NCI-H1417 (cell line): ENCODE results near the gene IRAK3.
"Not testable (repeated sequence)": the region's sequence is repeated elsewhere in the genome, so short reads cannot be mapped to it uniquely, and the experiment has no call there.

Experiments used
- DNase-seq, 3 experiments: peaks; one replicate each; lab custom pipeline; 2025; lab: John Stamatoyannopoulos, UW

Gene IRAK3

DNA sequence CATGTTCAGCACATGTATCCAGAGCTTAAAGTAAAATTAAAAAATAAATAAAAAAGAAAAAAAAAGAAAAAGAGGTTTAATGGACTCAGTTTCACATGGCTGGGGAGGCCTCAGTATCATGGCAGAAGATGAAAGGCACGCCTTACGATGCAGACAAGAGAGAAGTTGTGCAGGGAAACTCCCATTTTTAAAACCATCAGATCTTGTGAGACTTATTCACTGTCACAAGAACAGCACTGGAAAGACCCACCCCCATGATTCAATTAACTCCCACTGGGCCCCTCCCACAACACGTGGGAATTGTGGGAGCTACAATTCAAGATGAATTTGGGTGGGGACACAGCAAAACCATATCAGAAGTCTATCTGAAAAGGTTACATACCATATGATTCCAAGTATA lies 24.0 kb downstream of the IRAK3 start:
- not testable (repeated sequence) for DNase-seq

- no peak for DNase-seq
Observed at GRCh38 chr12:66217342-66217917, 28.4 kb downstream of the IRAK3 start.

DNA sequence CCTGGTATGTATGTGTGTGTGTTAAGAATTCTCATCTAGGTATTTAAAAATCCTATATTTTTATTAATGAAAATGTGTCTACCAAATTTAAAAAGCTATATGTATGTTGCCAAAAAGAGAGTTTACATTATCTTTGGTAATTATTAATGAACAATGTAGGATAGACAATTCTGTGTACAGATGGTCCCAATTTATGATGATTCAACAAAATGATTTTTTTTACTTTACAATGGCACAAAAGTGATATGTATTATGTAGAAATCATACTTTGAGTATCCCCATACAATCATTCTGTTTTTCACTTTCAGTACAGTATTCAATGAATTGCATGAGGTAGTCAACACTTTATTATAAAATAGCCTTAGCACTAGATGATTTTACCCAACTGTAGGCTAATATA lies 39.4 kb downstream of the IRAK3 start:
- DNase-seq = no peak

DNA sequence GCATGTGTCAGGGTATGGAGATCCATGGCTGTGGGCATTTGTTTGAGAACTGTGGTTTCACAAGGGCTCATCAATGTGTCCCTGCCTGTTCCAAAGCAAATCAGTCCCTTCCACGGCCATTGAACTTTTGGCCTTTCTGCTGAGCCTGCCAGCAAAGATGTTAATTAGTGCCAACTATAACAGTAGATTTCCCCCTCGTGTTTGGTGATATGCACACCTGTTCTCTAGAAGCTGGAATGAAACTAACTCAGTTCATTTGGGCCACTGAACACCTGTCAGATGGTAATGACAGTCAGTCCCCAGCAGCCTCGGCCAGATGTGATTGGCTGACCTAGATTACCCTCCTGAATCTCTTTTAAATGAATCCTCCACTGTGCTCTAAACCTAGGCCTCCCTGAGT lies 43.2 kb downstream of the IRAK3 start:
- DNase-seq = peak in 2 of 3 experiments; percentile 28 to 70

- not testable (repeated sequence) for DNase-seq
Observed at GRCh38 chr12:66234037-66234693, 45.2 kb downstream of the IRAK3 start.

- DNase-seq = peak in 1 of 3 experiments; percentile 5
Observed at GRCh38 chr12:66234773-66235625, 46.0 kb downstream of the IRAK3 start.

DNA sequence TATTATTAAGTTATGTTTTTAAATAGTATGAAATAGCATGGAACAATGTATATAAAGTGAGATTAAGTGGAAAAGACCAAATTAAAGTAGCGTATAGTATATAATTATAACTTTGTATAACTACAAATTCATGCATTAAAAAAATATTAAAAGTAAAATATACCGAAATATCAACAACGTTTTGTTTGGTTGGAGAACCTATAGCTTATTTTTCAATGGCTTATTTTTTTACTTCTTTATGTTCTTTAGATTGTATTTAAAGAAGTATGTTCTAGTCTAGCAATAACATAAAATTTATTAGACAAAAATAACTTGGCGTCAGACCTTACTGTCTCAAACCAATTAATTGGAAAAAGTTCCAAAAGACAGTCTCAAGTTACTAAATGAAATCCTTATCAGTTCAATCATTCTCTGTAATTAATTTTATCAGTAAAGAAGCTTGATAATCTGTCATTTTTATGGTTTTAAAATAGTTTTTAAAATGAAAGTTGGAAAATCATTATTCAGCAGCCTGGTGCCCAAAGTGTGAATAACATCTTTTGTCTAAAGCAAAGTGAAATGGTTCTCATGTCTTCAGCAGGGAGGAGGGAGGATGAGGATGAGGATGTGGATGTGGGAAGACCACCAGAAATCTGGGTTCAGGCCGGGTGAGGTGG lies 46.7 kb downstream of the IRAK3 start:
- DNase-seq = no peak

- DNase-seq = not testable (repeated sequence)
Observed at GRCh38 chr12:66236282-66236675, 47.3 kb downstream of the IRAK3 start.

DNA sequence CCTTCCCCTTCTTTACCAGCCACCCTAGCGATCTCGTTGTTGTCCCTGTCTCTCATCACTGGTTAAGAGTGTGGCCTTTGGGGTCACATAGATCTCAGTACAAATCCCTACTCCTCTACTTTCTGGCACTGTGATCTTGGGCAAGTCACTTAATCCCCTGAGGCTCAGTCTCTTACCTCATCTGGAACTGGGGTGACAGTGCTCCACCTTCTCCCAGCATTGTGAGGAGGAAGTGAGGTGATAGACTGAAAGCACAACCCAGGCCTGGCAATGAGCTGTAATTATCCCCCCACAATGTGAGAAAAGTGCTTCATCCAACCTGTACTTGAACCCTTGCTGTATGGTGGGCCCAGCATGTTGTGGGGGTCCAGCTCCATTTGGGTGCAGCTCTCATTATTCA lies 48.0 kb downstream of the IRAK3 start:
- DNase-seq = no peak

- peak in 2 of 3 experiments; percentile 6 to 46 for DNase-seq
Observed at GRCh38 chr12:66237505-66238175, 48.6 kb downstream of the IRAK3 start.

DNA sequence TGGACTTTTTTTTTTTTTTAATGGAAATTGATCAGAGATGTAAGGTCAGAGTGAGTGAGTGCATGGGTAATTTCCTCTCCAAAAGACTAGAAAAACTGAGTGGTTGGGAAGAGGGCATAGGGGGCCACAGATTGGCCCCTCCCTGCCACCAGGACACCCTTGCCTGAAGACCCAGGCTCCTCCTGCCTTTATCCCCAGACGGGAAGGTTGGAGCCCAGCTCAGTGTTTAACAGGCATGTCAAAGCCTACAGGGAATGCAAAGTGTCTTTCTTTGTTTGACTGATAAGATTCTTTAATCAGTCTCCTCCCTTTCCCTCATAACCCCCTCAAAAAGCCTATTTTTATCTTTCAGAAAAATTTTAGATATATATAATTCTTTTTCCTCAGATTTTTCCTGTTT lies 50.3 kb downstream of the IRAK3 start:
- DNase-seq = no peak

DNA sequence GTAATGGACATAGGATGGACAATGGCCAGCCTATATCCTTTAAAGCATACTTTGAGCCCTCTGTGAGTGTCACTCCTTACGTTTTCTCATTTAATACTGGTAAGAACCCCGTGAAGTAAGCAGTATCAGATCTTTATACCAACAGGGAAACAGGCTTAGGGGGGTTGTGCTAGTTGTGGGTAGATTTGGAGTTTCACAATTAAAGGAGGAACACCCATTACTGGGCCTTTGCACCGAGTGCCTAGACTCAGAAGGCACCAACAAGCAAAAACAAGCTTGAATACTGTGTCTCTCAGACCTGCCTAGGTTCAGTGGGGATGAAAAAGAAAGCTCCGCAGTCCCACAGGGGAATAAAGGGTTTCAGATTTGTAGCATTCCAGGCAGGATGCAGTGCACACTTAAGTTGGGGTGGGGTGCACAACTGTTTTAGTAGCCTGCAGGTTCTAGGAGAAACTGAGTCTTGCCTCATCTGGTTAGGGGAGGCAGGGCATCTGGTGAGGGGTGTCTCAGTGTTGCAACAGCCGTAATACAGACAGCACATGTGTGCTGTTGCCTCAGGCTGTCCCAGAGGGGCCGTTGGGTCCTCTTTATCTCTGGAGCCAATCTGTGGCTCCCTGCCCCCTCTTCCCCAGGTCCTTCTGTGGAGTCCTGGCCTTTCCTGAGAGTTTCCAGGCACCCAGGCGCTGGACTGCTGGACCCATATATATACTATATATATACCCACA lies 51.2 kb downstream of the IRAK3 start:
- DNase-seq = no peak

DNA sequence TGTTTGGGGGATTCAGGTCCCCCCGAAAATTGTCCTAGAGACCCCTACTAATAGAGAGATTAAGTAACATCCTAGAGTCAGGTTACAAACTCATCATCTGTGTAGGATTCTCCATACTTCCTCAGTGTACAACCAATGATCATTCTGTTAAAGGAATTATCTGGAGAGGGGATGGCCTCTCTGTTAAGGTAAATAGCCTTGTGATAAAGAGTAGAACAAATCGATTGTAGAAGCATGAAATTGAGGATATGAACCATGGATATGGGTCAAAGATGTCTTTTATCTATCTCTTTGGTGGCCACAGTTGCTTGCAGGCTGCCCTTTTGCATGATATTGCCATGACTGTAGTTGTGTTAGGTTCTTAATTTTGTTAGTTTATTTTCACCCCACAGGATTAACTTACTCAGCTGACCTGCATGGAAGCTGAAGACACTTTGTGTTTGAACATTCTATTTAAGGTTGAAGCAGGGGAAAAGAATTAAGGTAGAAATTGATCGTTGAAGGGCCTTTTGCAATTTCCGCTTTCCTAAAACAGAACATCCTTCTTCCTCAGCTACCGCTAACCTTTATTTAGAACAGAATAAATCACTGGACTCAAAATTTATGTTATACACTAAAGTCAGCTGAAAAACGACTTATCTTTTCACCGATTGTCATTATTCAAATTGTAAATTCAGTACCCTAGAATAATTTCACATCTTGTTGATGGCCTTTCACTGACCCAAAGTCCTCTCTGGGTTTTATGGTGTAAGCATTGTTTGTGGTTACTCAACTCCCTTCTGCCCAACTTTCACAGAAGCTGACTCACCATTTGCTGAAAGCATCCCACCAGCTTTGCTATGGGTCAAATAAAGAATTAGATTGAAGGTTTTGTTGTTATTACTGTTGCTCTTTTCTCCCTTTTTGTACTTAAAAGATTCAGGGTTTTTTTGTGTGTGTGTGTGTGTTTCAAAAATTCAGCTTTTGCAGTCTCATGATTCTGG lies 52.3 kb downstream of the IRAK3 start:
- no peak for DNase-seq

- no peak for DNase-seq
Observed at GRCh38 chr12:66242311-66242710, 53.3 kb downstream of the IRAK3 start.

- no peak for DNase-seq
Observed at GRCh38 chr12:66243911-66244310, 54.9 kb downstream of the IRAK3 start.

DNA sequence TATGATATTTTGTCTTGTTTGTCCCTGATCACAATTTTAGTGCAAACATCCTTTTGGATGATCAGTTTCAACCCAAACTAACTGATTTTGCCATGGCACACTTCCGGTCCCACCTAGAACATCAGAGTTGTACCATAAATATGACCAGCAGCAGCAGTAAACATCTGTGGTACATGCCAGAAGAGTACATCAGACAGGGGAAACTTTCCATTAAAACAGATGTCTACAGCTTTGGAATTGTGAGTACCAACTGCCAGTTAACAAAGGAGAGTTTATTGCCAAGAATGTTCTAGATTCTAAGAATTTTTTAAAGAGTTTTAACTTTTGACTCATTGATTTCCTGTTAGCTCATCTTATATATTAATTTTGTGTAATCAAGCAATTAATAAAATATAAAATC lies 55.4 kb downstream of the IRAK3 start:
- no peak for DNase-seq

- DNase-seq = no peak
Observed at GRCh38 chr12:66247741-66248140, 58.7 kb downstream of the IRAK3 start.

GRCh38 chr12:66251049-66251448 lies 62.0 kb downstream of the IRAK3 start:
- DNase-seq = no peak

DNA sequence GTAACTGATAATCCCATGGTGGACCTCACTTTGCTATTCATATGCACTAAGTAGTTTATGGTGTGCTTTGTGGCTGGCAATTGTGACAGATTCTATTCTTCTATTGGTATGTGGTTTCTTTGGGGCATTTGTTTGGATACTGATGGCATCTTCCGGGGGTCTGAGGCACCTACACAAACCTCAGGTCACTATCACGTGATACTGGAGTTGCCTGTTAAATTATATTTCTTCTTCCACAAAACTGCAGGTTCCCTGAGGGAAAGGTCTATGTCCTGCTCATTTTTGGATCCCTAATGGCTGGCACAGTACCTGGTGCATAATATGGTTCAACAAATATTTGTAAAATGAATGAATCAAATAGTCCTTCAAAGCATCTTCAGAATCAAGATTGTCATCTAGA lies 63.8 kb downstream of the IRAK3 start:
- no peak for DNase-seq

DNA sequence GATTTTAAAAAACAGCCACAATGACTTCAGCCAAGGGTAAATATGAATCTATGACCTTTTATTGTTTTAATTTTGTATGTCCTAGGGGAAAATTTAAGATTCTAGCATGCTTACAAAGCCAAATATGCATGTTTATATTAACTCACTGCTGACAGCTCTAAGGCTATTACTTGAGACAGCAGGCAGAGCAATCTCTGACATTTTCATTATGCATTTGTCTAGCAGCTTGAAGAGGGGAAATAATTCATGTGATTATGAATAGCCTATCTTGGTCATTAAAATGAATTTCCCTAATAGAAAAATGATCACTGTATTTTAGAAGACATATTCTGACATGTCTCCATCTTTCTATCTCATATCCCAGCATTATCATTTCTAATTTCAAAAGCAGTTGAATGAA lies 66.7 kb downstream of the IRAK3 start:
- peak in 1 of 3 experiments; percentile 53 for DNase-seq
